Measurements from ENCODE around the gene VTCN1. TPM values are rescaled to one million over a fixed set of nuclear protein-coding genes. Genes with fewer than 3 reads are reported as not detected.

Gene VTCN1
- total and polyA plus RNA-seq, 2 of the 13 experiments (the other 11 are each of a cell fraction or from before 2014, with no cell fraction given) = not detected

DNA sequence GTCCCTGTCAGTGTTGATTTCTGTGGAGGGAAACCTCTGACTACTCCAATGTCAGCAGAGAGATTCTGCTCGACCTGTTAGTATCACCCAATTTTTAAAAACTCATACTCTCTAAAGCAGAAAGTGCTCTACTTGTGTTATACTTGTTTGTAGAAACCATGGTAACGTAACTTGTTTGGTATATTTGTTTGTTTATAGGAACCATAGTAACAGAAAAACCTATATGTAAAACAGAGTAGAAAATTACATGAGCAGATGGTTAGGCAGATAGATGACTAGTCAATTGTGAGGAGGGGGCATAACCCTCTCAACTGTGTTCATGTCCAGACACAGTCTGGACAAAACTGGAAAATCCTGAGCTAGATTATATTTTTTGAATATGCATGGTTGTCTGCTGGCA is 95.8 kb downstream of the VTCN1 start:
- peaks cover under 1% of the 10 kb centered on the region; the same call in 1 of the 2 replicates for H3K4me1 ChIP-seq (ENCODE audit: insufficient read depth, low read length)
- H3K79me2 ChIP-seq (ENCODE audit: insufficient read depth, low read length) = no peaks in the 10 kb centered on the region
- H3K27ac ChIP-seq (ENCODE audit: extremely low read length, insufficient read depth, low read length) = no peak overlapping the region
- no peak overlapping the region for H3K9ac ChIP-seq (ENCODE audit: insufficient read depth, low read depth, low read length)
- H2AFZ ChIP-seq (ENCODE audit: low read length) = no peak overlapping the region
- DNase-seq (ENCODE audit: low spot score) (no peak), FAIRE-seq (no peak), ATAC-seq (no peak)
- 84% methylated on average over 2 of the region's 2 CpGs for WGBS (ENCODE audit: low lambda C conversion rate)
- no peak overlapping the region for H3K4me2 ChIP-seq (ENCODE audit: low read depth, low read length)
- no peak overlapping the region for H3K4me3 ChIP-seq (replicated peaks in 1 of 3; ENCODE audit: insufficient read depth in 1 of 3, low read depth in 2 of 3, low read length in 3 of 3)
- no peaks in the 10 kb centered on the region for H3K9me3 ChIP-seq (ENCODE audit: low read length)
- in situ Hi-C loops (cut with HindIII; ENCODE audit: extremely low pct_ligation_motif_present, low pct_unique_long_range_greater_than_20kb) = no loop called here
- BruUV-seq (replicated peaks) = no TSS peak
- H3K27me3 ChIP-seq (ENCODE audit: control insufficient read depth in 1 of 2, insufficient read depth in 2 of 2, low read length in 2 of 2) = no peaks in the 10 kb centered on the region
- H4K20me1 ChIP-seq (ENCODE audit: insufficient read depth, low read length) = no peaks in the 10 kb centered on the region
- CTCF ChIA-PET (ENCODE audit: low intra/inter-chr PET ratio, low total read pairs) = no interaction called here
- POLR2A ChIA-PET = no interaction called here
- intact Hi-C loops (cut with micrococcal nuclease; ENCODE audit: unreplicated experiment) = no loop called here
- H3K36me3 ChIP-seq (replicated peaks in 1 of 2; ENCODE audit: control insufficient read depth in 1 of 2, insufficient read depth in 2 of 2, low read length in 2 of 2) = peaks cover 0 to 1% of the 10 kb centered on the region in 2 experiments; a peak in 2 of 5 replicates
- no peak for TF ChIP-seq ZNF644 (CRISPR knock-in tag; IDR thresholded peaks at IDR 0.05; ENCODE audit: low read depth)
- TF ChIP-seq IRF2 (CRISPR knock-in tag; IDR thresholded peaks at IDR 0.05) = no peak
- TF ChIP-seq, protein P1, sequence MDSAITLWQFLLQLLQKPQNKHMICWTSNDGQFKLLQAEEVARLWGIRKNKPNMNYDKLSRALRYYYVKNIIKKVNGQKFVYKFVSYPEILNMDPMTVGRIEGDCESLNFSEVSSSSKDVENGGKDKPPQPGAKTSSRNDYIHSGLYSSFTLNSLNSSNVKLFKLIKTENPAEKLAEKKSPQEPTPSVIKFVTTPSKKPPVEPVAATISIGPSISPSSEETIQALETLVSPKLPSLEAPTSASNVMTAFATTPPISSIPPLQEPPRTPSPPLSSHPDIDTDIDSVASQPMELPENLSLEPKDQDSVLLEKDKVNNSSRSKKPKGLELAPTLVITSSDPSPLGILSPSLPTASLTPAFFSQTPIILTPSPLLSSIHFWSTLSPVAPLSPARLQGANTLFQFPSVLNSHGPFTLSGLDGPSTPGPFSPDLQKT (CRISPR knock-in tag; IDR thresholded peaks at IDR 0.05; ENCODE audit: borderline replicate concordance) = no peak
- no peak for TF ChIP-seq SMAD3 (CRISPR knock-in tag; IDR thresholded peaks at IDR 0.05)
- TF ChIP-seq ZNF367 (CRISPR knock-in tag; IDR thresholded peaks at IDR 0.05; ENCODE audit: borderline replicate concordance) = no peak
- TF ChIP-seq, protein P2, sequence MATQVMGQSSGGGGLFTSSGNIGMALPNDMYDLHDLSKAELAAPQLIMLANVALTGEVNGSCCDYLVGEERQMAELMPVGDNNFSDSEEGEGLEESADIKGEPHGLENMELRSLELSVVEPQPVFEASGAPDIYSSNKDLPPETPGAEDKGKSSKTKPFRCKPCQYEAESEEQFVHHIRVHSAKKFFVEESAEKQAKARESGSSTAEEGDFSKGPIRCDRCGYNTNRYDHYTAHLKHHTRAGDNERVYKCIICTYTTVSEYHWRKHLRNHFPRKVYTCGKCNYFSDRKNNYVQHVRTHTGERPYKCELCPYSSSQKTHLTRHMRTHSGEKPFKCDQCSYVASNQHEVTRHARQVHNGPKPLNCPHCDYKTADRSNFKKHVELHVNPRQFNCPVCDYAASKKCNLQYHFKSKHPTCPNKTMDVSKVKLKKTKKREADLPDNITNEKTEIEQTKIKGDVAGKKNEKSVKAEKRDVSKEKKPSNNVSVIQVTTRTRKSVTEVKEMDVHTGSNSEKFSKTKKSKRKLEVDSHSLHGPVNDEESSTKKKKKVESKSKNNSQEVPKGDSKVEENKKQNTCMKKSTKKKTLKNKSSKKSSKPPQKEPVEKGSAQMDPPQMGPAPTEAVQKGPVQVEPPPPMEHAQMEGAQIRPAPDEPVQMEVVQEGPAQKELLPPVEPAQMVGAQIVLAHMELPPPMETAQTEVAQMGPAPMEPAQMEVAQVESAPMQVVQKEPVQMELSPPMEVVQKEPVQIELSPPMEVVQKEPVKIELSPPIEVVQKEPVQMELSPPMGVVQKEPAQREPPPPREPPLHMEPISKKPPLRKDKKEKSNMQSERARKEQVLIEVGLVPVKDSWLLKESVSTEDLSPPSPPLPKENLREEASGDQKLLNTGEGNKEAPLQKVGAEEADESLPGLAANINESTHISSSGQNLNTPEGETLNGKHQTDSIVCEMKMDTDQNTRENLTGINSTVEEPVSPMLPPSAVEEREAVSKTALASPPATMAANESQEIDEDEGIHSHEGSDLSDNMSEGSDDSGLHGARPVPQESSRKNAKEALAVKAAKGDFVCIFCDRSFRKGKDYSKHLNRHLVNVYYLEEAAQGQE (IDR thresholded peaks at IDR 0.05; ENCODE audit: borderline replicate concordance in 1 of 2, low read depth in 1 of 2, low read length in 2 of 2) = no peak
- TF ChIP-seq ZBTB20 (CRISPR knock-in tag; IDR thresholded peaks at IDR 0.05; ENCODE audit: borderline replicate concordance, low read depth) = no peak
- TF ChIP-seq ZNF12 (CRISPR knock-in tag; IDR thresholded peaks at IDR 0.05) = no peak
- TF ChIP-seq, protein P3, sequence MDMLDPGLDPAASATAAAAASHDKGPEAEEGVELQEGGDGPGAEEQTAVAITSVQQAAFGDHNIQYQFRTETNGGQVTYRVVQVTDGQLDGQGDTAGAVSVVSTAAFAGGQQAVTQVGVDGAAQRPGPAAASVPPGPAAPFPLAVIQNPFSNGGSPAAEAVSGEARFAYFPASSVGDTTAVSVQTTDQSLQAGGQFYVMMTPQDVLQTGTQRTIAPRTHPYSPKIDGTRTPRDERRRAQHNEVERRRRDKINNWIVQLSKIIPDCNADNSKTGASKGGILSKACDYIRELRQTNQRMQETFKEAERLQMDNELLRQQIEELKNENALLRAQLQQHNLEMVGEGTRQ (IDR thresholded peaks at IDR 0.05; ENCODE audit: low read depth, low read length) = no peak
- TF ChIP-seq, protein P3 (CRISPR knock-in tag; IDR thresholded peaks at IDR 0.05; ENCODE audit: borderline replicate concordance) = no peak
- no peak for TF ChIP-seq ZNF274 (CRISPR knock-in tag; IDR thresholded peaks at IDR 0.05)
- TF ChIP-seq, protein P4, sequence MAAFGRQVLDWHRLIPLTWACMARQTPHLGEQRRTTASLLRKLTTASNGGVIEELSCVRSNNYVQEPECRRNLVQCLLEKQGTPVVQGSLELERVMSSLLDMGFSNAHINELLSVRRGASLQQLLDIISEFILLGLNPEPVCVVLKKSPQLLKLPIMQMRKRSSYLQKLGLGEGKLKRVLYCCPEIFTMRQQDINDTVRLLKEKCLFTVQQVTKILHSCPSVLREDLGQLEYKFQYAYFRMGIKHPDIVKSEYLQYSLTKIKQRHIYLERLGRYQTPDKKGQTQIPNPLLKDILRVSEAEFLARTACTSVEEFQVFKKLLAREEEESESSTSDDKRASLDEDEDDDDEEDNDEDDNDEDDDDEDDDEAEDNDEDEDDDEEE (CRISPR knock-in tag; IDR thresholded peaks at IDR 0.05) = no peak
- TF ChIP-seq SETDB1 (CRISPR knock-in tag; IDR thresholded peaks at IDR 0.05; ENCODE audit: borderline replicate concordance) = no peak
- TF ChIP-seq KLF15 (CRISPR knock-in tag; IDR thresholded peaks at IDR 0.05; ENCODE audit: borderline replicate concordance) = no peak
- TF ChIP-seq ZNF670 (CRISPR knock-in tag; IDR thresholded peaks at IDR 0.05; ENCODE audit: borderline replicate concordance) = no peak

Measured in HepG2 (cell line).